HG03103 (cell line): Measurements from ENCODE around the gene VSIR.

Source experiments
- ATAC-seq: cut with Tn5 transposase; IDR thresholded peaks from one replicate; pipeline ENCODE4 v1.9.1; 2021; ENCODE audit warnings: low read depth; ENCODE audit not compliant: unreplicated experiment

Gene VSIR

DNA sequence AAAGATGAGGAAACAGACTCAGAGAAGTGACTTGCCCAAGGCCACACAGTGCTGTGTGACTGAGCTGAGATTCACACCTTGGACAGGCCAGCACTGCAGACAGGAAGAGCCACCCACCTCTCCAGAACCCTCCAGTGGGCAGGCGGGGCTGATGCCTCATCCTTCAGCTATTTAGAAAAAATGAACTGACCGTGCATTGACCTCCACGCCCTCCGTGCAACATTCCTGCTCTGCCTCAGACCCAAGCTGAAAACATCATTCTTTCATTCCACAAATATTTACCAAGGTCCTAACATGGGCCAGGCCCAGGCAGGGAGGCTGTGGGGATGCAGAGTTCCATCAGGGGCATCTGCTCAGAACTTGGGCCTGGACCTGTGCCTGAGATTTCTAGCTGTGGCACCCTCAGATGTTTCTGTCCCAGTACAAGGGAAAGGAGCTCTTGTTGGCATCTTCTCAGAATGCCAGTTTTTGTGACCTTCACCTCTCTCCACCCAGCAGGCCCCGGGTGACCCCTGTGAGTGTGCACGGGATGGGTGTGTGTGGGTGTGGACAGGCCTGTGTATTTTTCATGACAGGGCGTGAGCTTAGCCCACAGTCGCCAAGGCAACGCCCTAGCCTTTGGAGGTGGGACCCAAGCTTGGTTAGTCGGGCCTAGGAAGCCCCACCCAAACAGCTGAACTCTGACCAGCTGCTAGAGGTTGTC lies 6.5 kb downstream of the VSIR start:
- no peak for ATAC-seq

DNA sequence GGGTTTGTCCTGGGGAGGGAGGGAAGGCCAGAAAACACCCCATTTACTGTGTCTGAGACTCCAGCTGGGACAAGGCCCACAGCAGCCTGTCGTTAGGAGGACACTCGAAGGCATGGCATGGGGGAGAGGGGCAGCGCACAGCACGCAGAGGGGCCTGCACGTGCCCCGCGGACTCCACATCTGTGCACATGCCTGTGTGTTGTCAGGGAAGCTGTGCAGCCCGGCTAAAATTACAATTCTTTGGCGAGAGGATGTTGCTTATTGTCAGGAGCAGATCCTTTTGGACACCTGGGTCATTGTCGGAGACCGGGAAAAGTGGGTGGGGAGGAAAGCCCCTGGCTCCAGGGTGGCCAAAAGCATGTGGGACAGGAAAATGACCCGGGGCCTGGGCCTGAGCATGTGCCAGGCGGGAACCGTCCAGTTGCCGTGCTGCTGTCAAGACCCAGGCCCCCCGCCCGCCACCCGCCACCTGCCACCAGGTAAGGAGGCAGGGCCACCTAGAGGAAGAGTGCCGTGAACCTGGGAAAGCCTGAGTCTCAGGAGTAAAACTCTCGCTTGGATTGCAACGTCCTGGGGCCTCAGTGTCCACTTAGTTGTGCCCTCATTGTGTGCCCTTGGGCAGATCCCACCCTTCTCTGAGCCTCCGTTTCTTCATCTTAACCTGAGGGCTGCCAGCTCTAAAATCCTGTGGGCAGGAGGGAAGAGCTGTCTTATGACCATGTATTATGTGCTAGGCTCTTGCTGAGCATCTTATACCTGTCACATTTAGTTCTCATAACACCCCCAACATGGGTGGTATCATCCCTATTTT lies 7.2 kb downstream of the VSIR start:
- no peak for ATAC-seq

DNA sequence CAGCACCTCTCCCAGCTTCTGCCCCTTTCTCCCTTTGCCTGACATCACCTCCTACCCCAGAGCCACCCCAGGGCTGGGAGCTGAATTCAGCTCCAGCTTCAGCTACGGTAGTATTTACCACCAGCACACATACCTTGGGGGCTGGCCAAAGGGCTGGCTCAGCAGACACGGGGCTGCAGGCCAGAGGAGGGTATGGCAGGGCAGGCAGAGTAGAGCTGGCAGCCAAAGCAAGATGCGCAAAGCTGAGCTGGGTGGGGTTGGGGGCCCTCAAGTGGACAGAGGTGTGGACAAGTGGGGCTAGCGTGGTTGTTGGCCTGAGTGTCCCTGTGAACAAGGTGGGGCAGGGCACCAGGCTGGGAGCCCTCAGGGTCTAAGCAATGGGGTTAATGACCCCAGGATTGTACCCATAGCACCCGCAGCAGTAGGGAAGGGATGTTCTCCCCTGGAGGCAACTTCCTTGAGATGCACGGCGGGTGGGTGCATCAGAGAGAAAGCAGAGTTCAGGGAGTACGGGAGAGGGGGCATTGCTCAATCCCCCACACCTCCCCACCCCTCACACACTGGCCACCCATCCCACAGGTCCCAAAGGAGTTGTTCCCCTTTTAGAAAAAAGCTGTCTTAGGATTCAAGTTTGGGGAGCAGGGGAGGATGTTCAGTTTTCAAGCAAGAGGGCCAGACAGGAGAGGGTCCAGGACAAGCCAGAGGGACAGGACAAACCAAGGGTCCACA lies 8.0 kb downstream of the VSIR start:
- ATAC-seq, result no peak

DNA sequence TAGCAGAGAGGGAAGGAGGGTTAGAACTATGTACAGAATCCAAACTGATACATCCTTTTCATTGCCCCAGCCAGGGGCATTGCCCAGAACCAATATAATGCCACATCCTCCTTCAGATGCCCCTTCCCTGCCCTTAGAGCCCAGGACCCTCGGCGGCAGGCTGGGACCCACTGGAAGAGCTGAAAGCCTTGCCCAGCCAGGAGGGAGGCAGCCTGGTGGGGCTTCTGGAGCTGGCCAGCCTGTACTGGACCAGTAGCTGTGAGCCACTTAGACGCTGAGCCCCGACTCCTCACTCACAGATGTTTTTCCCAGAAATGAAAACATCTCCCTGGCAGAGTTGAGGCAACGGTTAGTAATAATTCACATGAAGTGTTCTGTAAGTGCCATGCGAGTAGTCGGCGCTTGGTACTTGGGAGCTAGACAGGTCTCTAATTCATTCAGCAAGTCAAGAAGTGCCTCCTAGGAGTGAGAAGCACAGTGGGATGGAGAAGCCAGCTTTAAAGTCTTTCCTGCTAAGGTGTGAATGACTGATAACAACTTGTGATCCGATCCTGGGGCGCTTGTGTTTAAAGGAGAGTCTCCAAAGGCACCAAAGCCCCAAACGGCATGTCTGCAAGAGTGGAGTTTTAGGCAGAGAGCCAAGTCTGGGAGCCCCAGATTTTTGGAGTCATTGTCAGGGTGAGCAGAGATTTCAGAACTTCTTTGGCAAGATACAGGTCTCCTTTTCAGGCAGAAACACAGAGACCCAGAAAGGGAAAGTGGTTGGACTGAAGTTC lies 9.8 kb downstream of the VSIR start:
- no peak for ATAC-seq

DNA sequence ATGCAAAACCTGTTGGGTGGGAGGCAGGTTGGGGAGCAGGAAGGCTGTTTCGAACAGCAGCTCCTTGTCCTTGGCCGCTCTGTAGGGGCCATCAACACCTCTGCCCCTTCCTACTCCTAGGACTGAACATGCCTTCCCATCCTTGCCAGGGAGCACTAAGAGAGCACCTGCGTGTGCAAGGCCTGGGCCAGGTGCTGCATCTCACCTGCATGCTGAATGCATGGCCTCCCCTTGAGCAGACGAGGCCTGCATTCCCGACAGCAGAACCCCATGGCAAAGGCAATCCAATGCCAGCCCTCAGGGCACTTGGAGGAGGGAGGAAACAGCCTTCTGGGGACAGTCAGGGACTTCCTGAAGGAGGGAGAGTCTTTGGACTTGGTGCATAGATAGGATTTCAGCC lies 11.0 kb downstream of the VSIR start:
- ATAC-seq, result no peak

DNA sequence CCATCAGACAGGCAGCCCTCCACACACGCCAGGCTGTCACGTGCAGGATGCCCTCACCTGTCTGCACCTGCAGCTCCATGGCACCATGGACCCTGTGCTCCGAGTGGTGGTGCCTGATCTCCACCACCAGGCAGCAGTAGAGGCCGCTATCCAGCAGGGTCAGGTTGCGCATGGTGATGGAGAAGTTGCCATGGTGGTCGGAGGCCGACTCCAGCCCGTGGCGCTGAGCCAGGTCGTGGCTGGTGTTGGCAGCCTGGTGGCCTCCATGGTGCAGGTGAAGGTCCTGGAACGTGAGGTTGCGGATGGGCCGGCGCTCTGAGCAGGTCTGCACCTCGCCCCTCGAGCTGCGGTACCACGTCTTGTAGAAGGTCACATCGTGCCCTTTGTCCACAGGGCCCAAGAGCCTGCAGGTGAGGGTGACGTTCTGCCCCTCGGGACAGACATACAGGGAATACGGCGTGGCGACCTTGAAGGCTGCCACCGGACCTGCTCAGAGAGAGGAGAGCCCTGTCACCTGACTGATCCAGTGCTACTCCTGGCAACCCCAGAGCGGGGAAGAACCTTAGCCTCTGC lies 11.7 kb downstream of the VSIR start:
- ATAC-seq, result no peak

DNA sequence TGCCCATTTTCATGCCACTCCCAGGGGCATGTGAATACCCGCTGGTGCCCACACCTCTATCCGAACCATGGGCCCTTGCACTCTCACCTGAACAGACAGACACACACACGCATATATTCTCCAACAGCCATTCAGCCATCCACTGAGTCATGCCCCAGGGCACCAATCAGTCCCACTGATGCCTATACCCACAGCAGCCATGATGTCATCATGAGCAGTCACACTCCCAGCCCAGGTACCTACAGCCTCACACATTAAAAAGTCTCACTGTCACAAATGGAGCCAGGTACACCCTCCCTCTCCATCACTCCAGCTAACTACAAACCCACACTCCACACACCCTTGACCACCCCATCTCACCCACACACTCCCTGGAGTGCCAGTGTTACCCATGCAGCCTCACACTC lies 12.2 kb downstream of the VSIR start:
- ATAC-seq, result no peak

DNA sequence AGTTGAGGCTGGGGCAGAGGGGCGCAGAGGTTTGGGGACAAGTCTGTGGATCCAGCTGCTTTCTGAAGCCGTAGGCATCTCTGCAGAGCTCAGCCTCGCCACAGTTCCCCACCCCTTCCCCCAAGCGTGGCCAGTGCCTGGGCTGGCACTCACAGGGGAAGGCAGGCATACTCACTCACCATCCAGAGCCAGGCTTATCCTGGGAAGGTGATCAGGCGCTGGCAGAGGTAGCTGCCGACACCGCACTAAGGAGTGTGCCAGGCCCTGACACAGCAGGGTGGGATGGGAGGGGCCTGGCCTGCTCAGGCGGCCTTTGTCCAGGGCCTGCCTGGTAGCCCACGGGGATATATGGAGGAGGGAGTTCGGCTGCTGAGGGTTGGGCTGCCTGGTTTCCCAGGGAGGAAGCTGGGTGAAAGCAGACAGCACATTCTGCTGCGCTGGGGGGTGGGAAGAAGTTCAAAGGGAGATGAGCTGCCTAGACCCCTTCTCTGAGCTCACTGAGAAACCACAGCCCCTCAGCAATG lies 15.9 kb downstream of the VSIR start:
- ATAC-seq, result no peak

DNA sequence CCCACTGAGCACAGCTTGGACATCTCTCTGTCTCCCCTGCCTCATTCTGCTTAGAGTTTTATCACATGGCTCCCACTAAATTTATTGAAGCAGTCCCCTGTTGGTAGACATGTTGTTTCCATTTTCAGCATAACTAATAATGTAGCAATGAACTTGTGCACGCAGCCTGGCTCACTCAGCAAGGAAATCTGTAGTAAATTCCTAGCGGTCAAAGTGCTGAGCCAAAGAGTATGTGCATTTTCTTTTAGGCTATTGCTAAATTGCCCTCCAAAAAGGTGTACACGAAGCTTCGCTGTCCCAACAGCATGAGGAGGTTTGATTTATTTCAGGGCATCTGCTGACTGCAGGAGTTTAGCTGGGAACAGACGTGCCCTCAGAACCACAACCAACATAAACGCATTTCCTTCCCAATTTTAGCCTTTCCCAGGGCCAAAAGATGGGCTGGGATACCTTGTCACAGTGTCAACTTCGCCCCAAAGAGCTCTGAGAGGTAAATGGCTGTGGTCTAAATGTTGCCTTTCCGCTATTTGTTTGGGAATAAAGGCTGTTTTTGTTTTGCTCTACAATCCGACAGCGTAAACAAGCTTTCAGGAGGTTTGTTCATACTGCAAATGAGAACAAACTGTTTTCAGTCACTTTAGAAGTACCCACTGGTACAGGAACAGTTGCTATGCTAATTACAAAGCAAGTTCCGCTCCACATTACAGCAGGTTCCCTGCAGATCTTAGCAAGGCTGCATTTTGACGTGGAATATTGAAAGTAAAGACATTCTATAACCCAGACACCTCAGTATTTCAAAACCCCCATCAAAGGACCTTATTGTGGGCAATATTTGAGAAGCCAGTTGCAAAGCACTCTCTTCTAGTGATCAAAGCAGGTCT lies 16.8 kb downstream of the VSIR start:
- no peak for ATAC-seq

DNA sequence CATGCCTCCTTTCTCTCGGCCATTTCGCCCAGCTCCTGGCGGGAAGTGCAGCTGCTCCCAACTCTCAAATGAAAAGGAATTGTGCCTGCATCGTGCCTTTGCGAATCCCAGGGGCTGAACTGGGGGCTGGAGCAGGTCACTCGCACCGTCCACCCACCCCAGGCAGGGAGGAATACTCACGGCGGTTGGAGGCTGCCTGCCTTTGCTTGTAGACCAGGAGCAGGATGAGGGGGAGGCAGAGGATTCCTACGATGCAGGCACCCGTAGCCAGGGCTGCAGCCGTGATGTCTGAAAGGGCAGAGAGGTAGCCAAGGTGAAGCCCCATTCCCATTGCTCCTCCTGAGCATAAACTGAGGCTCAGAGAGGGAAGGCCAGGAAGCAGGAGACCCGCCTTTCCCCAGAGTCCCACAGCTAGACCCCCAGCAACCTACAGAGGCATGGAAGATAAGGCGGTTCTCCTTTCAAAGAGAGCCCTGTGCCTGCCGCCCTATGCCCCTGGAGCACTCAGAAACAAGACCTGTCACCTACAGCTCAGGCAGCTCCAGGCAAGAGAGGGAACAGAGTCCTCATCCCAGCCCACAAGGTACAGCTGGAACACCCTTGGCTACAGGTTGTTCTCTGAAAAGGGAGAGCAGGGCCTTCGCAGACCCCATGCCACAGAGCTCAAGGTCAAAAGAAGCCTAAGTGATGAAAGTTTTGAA lies 18.0 kb downstream of the VSIR start:
- no peak for ATAC-seq

DNA sequence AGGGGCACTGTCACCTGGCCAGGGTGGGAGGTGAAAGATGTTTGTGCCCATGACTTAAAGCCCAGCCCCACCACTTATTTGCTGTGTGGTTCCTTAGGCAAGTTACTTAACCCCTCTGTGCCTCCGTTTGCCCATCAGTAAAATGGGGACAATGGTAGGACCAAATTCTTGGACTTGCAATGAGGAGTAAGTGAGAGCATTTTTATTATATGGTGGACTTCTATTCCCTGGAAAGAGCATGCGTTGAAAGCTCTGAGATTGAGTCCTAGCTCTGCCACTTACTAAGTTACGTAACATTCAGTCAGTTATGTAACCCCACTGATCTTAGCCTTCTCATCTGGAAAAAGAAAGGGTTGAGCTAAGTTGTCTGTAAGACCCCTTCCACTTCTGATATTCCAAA lies 18.8 kb downstream of the VSIR start:
- no peak for ATAC-seq

DNA sequence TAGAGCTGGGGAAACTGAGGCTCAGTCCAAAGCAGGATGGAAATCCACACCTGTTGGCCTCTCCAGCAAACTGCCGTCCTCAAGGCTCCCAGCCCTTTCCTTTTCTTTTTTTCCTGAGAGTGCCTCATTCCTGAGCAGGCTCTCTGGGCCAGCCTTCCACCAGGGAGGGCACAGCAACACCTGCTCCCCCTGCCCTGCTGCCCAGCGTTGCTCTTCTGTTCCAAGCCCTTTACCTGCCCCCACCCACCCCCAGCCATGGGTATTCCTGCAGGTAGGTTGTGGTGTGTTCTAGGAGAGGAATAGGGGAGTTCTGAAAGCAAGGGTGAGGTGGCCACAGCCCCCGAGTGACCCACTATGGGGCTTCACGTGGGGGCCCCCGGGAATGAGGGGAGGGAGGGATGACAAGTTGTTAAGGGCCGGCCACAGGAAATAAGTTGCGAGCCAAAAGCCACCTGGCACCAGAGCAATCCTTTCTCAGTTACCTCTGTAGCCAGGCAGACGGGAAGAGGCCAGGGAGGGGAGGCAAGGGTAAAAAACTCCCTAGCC lies 19.3 kb downstream of the VSIR start:
- ATAC-seq, result no peak

DNA sequence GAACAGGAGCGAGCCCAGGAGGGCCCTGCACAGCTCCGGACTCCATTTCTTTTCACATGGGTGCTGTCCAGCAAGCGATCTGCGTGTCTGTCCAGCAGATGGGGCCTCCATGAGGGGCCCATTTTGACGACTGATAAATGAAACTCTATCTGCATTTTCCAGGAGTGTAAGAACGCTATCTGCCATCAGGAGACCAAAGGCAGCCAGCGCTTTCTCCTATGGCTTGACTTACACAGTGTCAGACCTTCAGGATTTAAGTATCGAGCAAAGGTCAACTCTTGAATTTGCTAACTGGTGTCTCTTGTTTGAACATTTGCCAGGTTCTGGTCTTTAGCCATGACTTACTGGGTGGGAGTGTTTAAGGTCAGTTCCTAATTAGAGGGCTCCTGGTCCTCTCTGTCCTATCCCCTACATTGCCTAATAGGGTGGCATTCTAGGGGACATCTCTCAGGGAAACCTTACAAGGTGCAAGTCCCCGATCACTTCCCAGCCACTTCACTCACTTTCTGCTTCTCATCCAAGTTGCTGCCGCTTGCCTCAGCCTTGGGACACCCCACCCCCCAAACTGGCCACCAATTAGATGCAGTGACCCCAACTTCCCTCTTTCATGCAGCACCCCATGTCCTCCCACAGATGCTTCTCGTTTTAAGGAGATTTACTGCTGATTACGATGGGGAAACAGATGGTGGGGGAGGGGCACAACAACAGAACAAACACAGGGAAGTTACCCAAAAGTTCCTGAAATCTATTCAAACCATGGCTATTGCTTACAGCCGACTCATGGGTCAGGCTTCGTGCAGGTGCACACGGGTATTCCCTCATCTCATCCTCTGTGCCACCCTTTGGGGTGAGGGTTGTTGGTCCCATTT lies 20.0 kb downstream of the VSIR start:
- ATAC-seq, result no peak

DNA sequence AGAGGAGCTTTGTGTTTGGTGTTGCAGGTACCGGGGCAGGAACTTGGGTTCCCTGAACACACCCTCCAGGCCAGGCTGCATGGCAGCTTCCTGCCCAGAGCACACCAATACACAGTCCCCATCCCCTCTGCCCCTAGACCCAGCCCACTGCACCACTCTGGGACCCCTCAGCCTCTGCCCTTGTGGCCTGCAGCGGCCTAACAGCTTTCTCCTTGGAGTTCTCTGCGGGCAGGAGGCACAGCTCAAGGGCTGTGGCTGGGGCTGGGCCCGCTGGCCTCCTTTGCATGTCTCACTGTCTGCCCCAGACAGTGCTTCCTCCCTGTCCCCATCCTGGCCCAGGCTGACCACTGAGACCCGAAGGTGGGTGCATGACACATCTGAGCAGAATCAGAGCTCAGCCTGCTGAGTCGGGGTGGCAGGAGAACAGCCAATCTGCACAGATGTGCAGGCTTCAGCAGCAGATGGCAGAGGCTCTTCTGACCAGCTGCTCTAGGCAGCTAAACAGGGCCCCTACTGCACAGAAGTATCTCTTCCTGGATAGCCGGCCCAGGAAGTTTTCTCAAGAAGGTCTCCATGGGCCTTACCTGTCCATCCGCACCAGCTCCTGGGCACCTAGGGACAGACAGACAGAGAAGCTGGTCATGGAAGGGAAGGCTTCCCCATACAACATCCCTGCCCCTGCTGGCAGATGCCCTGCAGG lies 20.8 kb downstream of the VSIR start:
- no peak for ATAC-seq

DNA sequence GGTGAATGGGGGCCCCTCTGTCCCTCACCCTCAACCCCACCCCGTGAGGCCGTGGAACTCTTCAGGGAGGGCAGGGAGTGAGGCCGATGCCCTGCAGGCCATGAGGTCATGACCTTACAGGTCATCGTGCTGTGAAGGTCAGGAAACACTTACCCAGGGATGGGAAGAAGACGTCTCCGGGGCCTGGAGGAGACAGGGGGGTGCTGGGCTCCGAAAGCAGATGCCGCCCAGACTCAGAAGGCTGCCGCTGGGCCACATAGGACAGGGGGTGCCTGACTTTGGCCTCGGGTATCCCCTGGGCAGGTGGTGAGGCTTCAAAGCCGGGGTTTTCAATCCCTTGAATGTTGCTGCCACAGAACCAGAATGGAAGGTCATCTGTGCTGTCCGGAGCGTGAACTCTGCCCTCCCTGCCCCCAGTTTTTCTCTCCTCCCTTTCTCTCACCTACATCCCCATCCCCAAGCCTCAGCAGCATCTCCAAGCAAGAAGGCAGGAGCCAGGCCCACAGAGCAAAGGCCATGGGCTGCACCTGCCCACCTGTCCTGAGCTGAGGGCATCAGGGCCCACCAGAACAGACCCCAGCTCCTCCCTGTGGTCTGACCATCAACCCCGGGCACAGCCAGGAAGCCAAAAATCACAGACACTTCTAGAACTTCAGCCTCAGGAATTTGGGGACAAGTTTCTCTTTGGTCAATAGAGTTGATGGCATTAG lies 21.6 kb downstream of the VSIR start:
- ATAC-seq, result no peak

DNA sequence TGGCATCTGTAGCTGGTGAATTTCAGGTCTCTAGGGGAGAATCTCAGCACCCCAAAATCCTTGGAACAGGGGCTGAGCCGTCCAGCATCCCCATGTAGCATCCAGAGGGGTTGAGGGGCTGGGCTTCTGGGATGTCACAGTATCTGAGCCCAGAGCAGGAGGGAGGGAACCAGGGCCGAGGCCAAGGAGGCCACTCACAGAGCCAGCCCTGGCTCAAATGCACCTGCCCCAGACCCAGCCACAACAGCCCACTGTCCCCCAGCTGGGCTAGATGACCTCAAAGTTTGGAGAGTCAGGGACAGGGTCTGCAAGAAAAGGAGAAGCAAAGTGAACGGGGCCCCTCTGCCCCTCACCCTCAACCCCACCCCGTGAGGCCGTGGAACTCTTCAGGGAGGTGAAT lies 22.3 kb downstream of the VSIR start:
- ATAC-seq, result no peak
